ENCODE results near the gene DDRGK1. TPM values are rescaled to one million over a fixed set of nuclear protein-coding genes. Genes with fewer than 3 reads are reported as not detected.

Gene DDRGK1
- total and polyA plus RNA-seq, 2 of the 8 experiments (the other 6 are each of a cell fraction or from before 2014, with no cell fraction given): 29.4 to 42.0 TPM

DNA sequence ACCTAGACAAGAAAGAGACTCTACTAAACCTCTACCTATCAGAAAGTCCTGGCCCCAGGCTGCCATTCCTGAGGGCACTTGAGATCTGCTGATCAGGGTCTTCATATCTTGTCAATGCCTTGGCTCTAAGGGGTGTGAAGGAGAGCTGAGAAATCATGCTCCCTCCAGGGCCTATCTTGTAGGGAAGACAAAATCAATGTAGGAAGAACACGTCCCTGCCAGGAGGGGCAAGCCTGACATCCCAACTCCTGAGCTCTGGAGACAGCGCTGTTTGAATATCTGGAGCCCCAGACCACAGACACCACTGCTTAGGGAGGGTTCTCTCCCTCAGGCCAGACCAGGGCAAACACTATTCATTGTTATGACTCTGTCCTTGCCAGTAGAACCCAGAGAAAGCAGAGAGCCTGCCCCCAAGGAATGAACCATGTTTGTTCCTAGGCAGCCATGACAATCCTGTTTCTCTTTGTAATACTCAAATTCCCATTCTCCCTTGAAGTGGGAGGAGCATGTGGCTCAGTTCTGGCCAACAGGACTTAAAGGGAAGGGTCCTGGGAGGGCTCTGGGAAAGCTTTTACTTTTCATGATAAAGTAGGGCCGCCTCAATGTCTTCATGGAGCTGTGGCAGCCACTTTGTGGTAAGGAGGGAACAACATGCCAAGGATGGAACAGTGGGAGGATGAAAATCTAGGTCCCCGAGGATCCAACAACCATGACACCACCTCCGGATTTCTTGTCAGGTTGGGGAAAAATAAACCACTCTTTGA, 43.0 kb downstream of the DDRGK1 start:
- DNase-seq (ENCODE audit: low read depth in 1 of 2, low spot score in 2 of 2) (no peak), FAIRE-seq (no peak)
- no peak overlapping the region for H3K9ac ChIP-seq (replicated peaks in 1 of 4; ENCODE audit: extremely low read depth in 1 of 4, low read depth in 3 of 4, low read length in 3 of 4)
- no peak overlapping the region for H2BK120ac ChIP-seq (replicated peaks; ENCODE audit: low read depth, low read length)
- H4K91ac ChIP-seq (replicated peaks; ENCODE audit: insufficient read length, low read length): no peak overlapping the region
- 0 out of 2 replicates have a peak overlapping the region, but pooled peaks have one; percentile 68 for H2BK12ac ChIP-seq (ENCODE audit: low read depth, low read length)
- H3K27me3 ChIP-seq (replicated peaks in 1 of 4; ENCODE audit: control insufficient read depth in 3 of 4, extremely low read depth in 1 of 4, insufficient read depth in 3 of 4, low read length in 3 of 4): no peaks in the 10 kb centered on the region
- H2BK15ac ChIP-seq (ENCODE audit: low read length): no peak overlapping the region
- H3K79me1 ChIP-seq (ENCODE audit: low read depth, low read length): peaks cover under 1% of the 10 kb centered on the region
- peaks cover 2 to 8% (median 3%) of the 10 kb centered on the region in 4 experiments; a peak in 3 of 7 replicates for H3K4me1 ChIP-seq (replicated peaks in 1 of 4; ENCODE audit: control insufficient read depth in 3 of 4, insufficient read depth in 4 of 4, low read length in 3 of 4)
- no peak overlapping the region for H3K56ac ChIP-seq (replicated peaks; ENCODE audit: insufficient read length, low read depth, low read length)
- H2AK5ac ChIP-seq (ENCODE audit: low read depth, low read length): no peak overlapping the region
- H3K4me2 ChIP-seq (ENCODE audit: insufficient read depth in 1 of 2, low read depth in 2 of 2, low read length in 2 of 2): no peak overlapping the region
- H3K23me2 ChIP-seq (ENCODE audit: low read depth, low read length): peaks cover 6% of the 10 kb centered on the region
- ChIA-PET CTCF (ENCODE audit: partially characterized antibody) (interaction anchor here (0.6 to 1.5 kb wide), 6 partner anchors 16 to 112 kb away, joined by 3 to 5 read pairs (median 4); partner anchors contain the start of gene ITPA), POLR2A (ENCODE audit: partially characterized antibody) (interaction anchor here (0.9 to 3.3 kb wide), 12 partner anchors 9 to 78 kb away, joined by 3 to 19 read pairs (median 8); partner anchors contain the start of genes ITPA, LZTS3 and SLC4A11)
- no peak overlapping the region for H4K5ac ChIP-seq (ENCODE audit: insufficient read length, low read depth, low read length)
- H2BK5ac ChIP-seq (ENCODE audit: low read depth, low read length): no peak overlapping the region
- 89% methylated on average over 5 of the region's 5 CpGs; no CpG with 5 or more reads in 1 of the 2 experiments for WGBS, 2 experiments (ENCODE audit: extremely low coverage in 1 of 2, insufficient coverage in 1 of 2, insufficient read length in 1 of 2, insufficient replicate concordance in 2 of 2, low coverage in 1 of 2, low lambda C conversion rate in 2 of 2, missing lambda C conversion rate in 1 of 2)
- H3K27ac ChIP-seq (ENCODE audit: low read depth, low read length): no peak overlapping the region
- no peak overlapping the region for H2BK20ac ChIP-seq (ENCODE audit: low read length)
- peak in 1 of 2 experiments; percentile 18; a peak in 1 of 3 replicates for TF ChIP-seq POLR2A (IDR thresholded peaks at IDR 0.05; ENCODE audit: control extremely low read depth in 1 of 2, low read depth in 2 of 2, low read length in 2 of 2)
- TF ChIP-seq YY1 (IDR thresholded peaks at IDR 0.05; ENCODE audit: low read depth, low read length): 0 out of 2 replicates have a peak, but pooled peaks have one; percentile 49
- TF ChIP-seq KDM5A (IDR thresholded peaks at IDR 0.05; ENCODE audit: low read length): no peak
- no peak overlapping the region for H3K4ac ChIP-seq (replicated peaks; ENCODE audit: insufficient read length, low read depth, low read length)
- H3K79me2 ChIP-seq (ENCODE audit: control insufficient read depth in 1 of 2, insufficient read depth in 2 of 2, low read length in 2 of 2): peaks cover 10 to 30% of the 10 kb centered on the region in 2 experiments; a peak in 3 of 4 replicates
- H3K23ac ChIP-seq (ENCODE audit: insufficient read length): no peak overlapping the region
- H3K9me3 ChIP-seq (ENCODE audit: insufficient read depth in 2 of 2, low read depth in 1 of 2, low read length in 1 of 2): no peaks in the 10 kb centered on the region
- no peak overlapping the region for H4K8ac ChIP-seq (ENCODE audit: extremely low read depth, insufficient read depth, low read length)
- H3K18ac ChIP-seq (ENCODE audit: extremely low read depth, low read length): no peak overlapping the region
- H2AFZ ChIP-seq (ENCODE audit: low read length): no peak overlapping the region
- H4K20me1 ChIP-seq (replicated peaks in 1 of 2; ENCODE audit: control insufficient read depth in 1 of 2, insufficient read depth in 2 of 2, low read length in 2 of 2): peaks cover 0 to 9% of the 10 kb centered on the region in 2 experiments
- no peak overlapping the region for H3K14ac ChIP-seq (ENCODE audit: insufficient read length)
- H3K36me3 ChIP-seq (ENCODE audit: control insufficient read depth in 2 of 4, insufficient read depth in 4 of 4, low read length in 3 of 4): peaks cover 0 to 15% (median 2%) of the 10 kb centered on the region in 4 experiments; a peak in 5 of 8 replicates
- H3K4me3 ChIP-seq (ENCODE audit: extremely low read depth in 1 of 4, insufficient read depth in 2 of 4, low read depth in 3 of 4, low read length in 4 of 4): no peak overlapping the region
